Smooth muscle cell (in vitro differentiated cells): ENCODE measurements around the gene PSD4. TPM values are rescaled to one million over a fixed set of nuclear protein-coding genes. Genes with fewer than 3 reads are reported as not detected.

Source experiments
- DNase-seq: peaks from one replicate; lab custom pipeline; 2025; ENCODE audit not compliant: unreplicated experiment; lab: John Stamatoyannopoulos, UW
- H2AFZ ChIP-seq: fragments of 200-600 bp; sonication (generic); 2 replicates; pipeline ENCODE4 v1.6.0; 2016; ENCODE audit warnings: antibody characterized with exemption, low read depth, mild to moderate bottlenecking
- H3F3A ChIP-seq: fragments of 200-600 bp; sonication (generic); 2 replicates; pipeline ENCODE4 v1.6.0; 2017; ENCODE audit warnings: antibody characterized with exemption, low read depth
- H3K27ac ChIP-seq: fragments of 200-600 bp; sonication (generic); 2 replicates; pipeline ENCODE4 v1.5.1; 2016; ENCODE audit warnings: low read depth, mild to moderate bottlenecking
- H3K27me3 ChIP-seq: fragments of 200-600 bp; sonication (generic); 2 replicates; pipeline ENCODE4 v1.6.1; 2016; ENCODE audit warnings: low read depth, mild to moderate bottlenecking
- H3K36me3 ChIP-seq: fragments of 200-600 bp; sonication (generic); 2 replicates; pipeline ENCODE4 v1.5.1; 2016; ENCODE audit warnings: low read depth
- H3K4me1 ChIP-seq: fragments of 200-600 bp; sonication (generic); 2 replicates; pipeline ENCODE4 v1.5.1; 2016; ENCODE audit warnings: low read depth
- H3K4me2 ChIP-seq: fragments of 200-600 bp; sonication (generic); 2 replicates; pipeline ENCODE4 v1.6.0; 2016; ENCODE audit warnings: mild to moderate bottlenecking
- H3K4me3 ChIP-seq: fragments of 200-600 bp; sonication (generic); 2 replicates; pipeline ENCODE4 v1.5.1; 2016; ENCODE audit warnings: mild to moderate bottlenecking
- H3K79me2 ChIP-seq: fragments of 200-600 bp; sonication (generic); 2 replicates; pipeline ENCODE4 v1.6.0; 2016; ENCODE audit warnings: low read depth, mild to moderate bottlenecking
- H3K9ac ChIP-seq: fragments of 200-600 bp; sonication (generic); 2 replicates; pipeline ENCODE4 v1.6.0; 2016; ENCODE audit warnings: low read depth
- H3K9me3 ChIP-seq: fragments of 200-600 bp; sonication (generic); replicated peaks from 2 replicates; pipeline ENCODE4 v1.5.1; 2016; ENCODE audit warnings: low read depth
- H4K20me1 ChIP-seq: fragments of 200-600 bp; sonication (generic); 2 replicates; pipeline ENCODE4 v1.6.0; 2016; ENCODE audit warnings: low read depth
- WGBS: methylation state at CpG from one replicate; pipeline ENCODE4 v1.1.7; 2016; ENCODE audit warnings: low lambda C conversion rate; 5-methylcytosine and 5-hydroxymethylcytosine counted together
- polyA plus RNA-seq: library from polyadenylated mRNA; unstranded; fragments of >200 nt; fragmentation: Nextera tagmentation; extraction: Ambion mirVana; gene quantifications from 2 replicates; pipeline ENCODE4 v1.2.1, GENCODE V29; 2016
- total RNA-seq: library from RNA; depleted of rRNA; stranded (reverse); fragments of >200 nt; gene quantifications from 2 replicates; pipeline ENCODE4 v1.2.3, GENCODE V29; 2014
- TF ChIP-seq, protein P1 (sequence below): fragments of 200-600 bp; sonication (generic); IDR thresholded peaks from 2 replicates; pipeline ENCODE4 v1.5.1; 2017; ENCODE audit warnings: borderline replicate concordance, mild to moderate bottlenecking, antibody characterized with exemption; ENCODE audit not compliant: insufficient read depth, poor library complexity, severe bottlenecking

The PSD4 gene
- total and polyA plus RNA-seq, 2 experiments from 2014 or later: 7.3 to 7.8 TPM

DNA sequence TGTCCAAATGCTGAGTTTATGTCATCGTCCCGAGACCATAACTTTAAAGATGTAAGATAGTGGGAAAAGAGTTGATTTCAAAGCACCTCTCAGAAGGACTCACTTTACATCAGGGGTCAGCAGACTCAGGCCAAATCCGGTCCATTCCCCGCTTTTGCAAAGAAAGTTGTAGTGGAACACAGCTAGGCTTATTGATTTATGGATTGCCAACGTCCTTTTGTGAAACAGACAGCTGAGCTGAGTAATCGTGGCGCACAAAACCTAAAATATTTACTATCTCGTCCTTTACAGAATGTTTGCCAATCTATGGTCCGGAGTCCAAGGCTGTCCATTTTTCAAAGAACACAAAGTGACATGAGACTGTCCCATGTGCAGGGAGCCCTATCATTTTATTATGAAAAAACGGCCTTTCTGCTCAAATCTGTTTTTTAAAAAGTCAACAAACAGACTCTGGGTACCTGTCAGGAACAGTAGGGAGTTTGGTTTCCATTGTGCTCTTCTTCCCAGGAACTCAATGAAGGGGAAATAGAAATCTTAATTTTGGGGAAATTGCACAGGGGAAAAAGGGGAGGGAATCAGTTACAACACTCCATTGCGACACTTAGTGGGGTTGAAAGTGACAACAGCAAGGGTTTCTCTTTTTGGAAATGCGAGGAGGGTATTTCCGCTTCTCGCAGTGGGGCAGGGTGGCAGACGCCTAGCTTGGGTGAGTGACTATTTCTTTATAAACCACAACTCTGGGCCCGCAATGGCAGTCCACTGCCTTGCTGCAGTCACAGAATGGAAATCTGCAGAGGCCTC, 46.7 kb upstream of the PSD4 start, which contains the start of gene IL1RN:
Gene IL1RN, plus strand, starts transcription at position 754 of the 801 bp plus-strand sequence. Its CDS starts 27 bp downstream, at position 781.
- no peak within 1 kb of the TSS for H2AFZ ChIP-seq
- WGBS: 90% methylated on average over 16 of the region's 16 CpGs
- TF ChIP-seq, protein P1, sequence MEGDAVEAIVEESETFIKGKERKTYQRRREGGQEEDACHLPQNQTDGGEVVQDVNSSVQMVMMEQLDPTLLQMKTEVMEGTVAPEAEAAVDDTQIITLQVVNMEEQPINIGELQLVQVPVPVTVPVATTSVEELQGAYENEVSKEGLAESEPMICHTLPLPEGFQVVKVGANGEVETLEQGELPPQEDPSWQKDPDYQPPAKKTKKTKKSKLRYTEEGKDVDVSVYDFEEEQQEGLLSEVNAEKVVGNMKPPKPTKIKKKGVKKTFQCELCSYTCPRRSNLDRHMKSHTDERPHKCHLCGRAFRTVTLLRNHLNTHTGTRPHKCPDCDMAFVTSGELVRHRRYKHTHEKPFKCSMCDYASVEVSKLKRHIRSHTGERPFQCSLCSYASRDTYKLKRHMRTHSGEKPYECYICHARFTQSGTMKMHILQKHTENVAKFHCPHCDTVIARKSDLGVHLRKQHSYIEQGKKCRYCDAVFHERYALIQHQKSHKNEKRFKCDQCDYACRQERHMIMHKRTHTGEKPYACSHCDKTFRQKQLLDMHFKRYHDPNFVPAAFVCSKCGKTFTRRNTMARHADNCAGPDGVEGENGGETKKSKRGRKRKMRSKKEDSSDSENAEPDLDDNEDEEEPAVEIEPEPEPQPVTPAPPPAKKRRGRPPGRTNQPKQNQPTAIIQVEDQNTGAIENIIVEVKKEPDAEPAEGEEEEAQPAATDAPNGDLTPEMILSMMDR: no peak
- no peaks in the 10 kb centered on the region for H3F3A ChIP-seq
- H3K36me3 ChIP-seq: no peaks in the 10 kb centered on the region
- DNase-seq: no peak
- no peaks in the 10 kb centered on the region for H3K9me3 ChIP-seq
- H3K4me1 ChIP-seq: no peaks in the 10 kb centered on the region
- no peak within 1 kb of the TSS for H3K9ac ChIP-seq
- no peaks in the 10 kb centered on the region for H3K79me2 ChIP-seq
- H3K4me2 ChIP-seq: no peak within 1 kb of the TSS
- H3K27ac ChIP-seq: no peak within 1 kb of the TSS
- H3K27me3 ChIP-seq: no peaks in the 10 kb centered on the region
- no peaks in the 10 kb centered on the region for H4K20me1 ChIP-seq
- no peak within 1 kb of the TSS for H3K4me3 ChIP-seq

DNA sequence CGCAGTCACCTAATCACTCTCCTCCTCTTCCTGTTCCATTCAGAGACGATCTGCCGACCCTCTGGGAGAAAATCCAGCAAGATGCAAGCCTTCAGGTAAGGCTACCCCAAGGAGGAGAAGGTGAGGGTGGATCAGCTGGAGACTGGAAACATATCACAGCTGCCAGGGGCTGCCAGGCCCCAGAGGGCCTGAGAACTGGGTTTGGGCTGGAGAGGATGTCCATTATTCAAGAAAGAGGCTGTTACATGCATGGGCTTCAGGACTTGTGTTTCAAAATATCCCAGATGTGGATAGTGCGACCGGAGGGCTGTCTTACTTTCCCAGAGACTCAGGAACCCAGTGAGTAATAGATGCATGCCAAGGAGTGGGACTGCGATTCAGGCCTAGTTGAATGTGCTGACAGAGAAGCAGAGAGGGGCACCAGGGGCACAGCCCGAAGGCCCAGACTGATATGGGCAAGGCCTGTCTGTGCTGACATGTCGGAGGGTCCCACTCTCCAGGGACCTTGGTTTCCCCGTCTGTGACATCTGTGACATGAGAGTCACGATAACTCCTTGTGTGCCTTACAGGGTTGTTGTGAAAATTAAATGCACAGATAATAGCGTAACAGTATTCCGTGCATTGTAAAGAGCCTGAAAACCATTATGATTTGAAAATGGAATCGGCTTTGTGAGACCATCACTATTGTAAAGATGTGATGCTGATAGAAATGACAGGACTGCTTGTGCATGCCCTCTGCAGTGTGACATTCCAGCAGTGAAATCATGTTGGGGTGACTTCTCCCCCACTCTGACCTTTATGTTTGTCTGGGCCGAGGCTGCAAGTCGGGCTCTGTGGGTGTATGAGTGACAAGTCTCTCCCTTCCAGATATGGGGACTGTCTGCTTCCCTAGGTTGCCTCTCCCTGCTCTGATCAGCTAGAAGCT, 45.9 kb upstream of the PSD4 start:
- Histone ChIP-seq H3K4me3 (no peak overlapping the region), H3K27me3 (no peaks in the 10 kb centered on the region), H3K9me3 (no peaks in the 10 kb centered on the region), H3K4me1 (no peaks in the 10 kb centered on the region), H3K79me2 (no peaks in the 10 kb centered on the region), H2AFZ (no peak overlapping the region), H3K9ac (no peak overlapping the region), H3K27ac (no peak overlapping the region), H3K36me3 (no peaks in the 10 kb centered on the region), H4K20me1 (no peaks in the 10 kb centered on the region), H3F3A (no peaks in the 10 kb centered on the region), H3K4me2 (no peak overlapping the region)
- TF ChIP-seq, protein P1: no peak
- WGBS: 91% methylated on average over 15 of the region's 15 CpGs
- no peak for DNase-seq

DNA sequence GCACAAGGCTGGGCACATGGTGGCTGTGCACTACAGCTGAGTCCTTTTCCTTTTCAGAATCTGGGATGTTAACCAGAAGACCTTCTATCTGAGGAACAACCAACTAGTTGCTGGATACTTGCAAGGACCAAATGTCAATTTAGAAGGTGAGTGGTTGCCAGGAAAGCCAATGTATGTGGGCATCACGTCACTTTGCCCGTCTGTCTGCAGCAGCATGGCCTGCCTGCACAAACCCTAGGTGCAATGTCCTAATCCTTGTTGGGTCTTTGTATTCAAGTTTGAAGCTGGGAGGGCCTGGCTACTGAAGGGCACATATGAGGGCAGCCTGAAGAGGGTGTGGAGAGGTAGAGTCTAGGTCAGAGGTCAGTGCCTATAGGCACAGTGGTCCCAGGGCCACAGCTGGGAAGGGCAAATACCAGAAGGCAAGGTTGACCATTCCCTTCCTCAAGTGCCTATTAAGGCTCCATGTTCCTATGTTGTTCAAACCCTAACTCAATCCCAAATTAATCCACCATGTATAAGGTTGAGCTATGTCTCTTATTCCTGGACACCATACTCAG, 44.2 kb upstream of the PSD4 start:
- 90% methylated on average over 2 of the region's 2 CpGs for WGBS
- no peak for DNase-seq
- no peaks in the 10 kb centered on the region for H3F3A ChIP-seq
- H3K79me2 ChIP-seq: no peaks in the 10 kb centered on the region
- H3K36me3 ChIP-seq: no peaks in the 10 kb centered on the region
- H3K27me3 ChIP-seq: no peaks in the 10 kb centered on the region
- H2AFZ ChIP-seq: no peak overlapping the region
- no peak overlapping the region for H3K4me2 ChIP-seq
- H3K4me1 ChIP-seq: no peaks in the 10 kb centered on the region
- TF ChIP-seq, protein P1: no peak
- H3K4me3 ChIP-seq: no peak overlapping the region
- no peak overlapping the region for H3K27ac ChIP-seq
- no peaks in the 10 kb centered on the region for H3K9me3 ChIP-seq
- no peaks in the 10 kb centered on the region for H4K20me1 ChIP-seq
- no peak overlapping the region for H3K9ac ChIP-seq
